ENCODE data around the gene YWHAE.

GRCh38 chr17:1372618-1373017 lies 27.4 kb downstream of the YWHAE start:
- TF ChIP-seq CTCF (IDR thresholded peaks at IDR 0.05) (no peak), EZH2phosphoT487 (IDR thresholded peaks at IDR 0.05) (no peak), EZH2 (IDR thresholded peaks at IDR 0.05) (no peak)

All from neural progenitor cell (in vitro differentiated cells).